NCI-H774 (cell line): ENCODE data around the gene NACAD.

Source experiments
- DNase-seq: peaks from one replicate; lab custom pipeline; 2025; lab: John Stamatoyannopoulos, UW

Gene NACAD

DNA sequence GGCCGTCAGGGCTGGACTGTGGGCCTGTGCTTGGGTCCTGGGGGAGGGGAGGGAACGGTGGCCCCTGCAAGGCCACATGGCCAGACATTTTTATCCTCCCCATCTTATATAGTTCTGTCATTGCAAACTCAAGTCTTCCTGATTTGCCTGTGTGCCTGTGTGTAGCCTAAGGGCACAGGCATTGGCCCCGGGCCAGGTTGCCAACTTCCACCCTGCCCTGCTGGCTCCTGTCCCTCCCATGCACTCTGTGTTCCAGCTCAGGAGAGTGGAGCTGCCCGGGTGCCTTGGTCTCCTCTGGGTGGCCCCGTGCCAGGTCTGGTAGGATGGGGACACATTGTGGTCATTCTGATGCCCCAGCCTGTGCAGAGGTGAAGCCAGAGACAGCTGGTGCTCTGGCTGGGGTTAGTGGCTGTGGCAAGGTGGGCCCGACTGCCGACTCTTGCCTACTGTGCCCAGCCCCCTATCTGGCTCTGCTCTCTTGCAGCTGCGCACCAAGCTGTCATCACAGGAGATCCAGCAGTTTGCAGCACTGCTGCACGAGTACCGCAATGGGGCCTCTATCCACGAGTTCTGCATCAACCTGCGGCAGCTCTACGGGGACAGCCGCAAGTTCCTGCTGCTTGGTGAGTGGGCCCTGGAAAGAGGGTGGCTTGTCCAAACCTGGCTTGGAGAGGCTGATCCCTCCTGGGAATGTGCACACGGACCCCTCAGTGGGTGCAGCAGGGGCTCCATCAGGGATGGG is 14.8 kb downstream of the NACAD start:
- no peak for DNase-seq

DNA sequence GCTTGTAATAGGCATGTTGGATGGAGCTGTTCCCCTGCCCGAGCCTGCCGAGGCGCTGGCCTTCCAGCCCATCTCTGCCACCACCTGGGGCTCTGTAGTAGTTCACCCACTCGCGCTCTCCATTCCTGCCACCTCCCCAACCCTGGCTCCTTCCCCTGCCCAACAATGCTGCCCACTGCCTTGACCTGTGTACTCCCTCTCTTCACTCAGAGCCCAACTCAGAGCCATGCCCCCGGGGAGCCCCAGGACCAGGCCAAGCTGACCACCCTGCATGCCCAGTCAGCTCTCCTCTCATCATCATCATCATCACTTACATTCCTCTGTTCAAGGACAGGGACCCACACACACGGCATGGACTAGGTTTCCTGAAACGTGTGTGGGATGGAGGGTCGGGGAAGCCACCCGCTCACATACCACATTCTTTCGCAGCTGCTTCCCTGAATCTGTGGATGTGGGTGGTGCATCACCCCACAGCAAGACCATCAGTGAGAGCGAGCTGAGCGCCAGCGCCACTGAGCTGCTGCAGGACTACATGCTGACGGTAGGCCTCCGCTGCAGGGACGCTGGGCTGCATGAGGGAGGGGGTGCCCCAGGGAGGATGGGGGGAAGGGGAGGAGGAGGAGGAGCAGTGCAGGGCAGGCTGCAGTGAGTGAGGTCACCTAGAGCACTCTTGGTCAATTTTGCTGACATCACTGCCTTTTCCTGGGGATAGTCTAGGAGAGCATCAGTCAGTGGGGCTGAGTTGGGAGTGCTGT is 15.6 kb downstream of the NACAD start:
- DNase-seq: no peak

DNA sequence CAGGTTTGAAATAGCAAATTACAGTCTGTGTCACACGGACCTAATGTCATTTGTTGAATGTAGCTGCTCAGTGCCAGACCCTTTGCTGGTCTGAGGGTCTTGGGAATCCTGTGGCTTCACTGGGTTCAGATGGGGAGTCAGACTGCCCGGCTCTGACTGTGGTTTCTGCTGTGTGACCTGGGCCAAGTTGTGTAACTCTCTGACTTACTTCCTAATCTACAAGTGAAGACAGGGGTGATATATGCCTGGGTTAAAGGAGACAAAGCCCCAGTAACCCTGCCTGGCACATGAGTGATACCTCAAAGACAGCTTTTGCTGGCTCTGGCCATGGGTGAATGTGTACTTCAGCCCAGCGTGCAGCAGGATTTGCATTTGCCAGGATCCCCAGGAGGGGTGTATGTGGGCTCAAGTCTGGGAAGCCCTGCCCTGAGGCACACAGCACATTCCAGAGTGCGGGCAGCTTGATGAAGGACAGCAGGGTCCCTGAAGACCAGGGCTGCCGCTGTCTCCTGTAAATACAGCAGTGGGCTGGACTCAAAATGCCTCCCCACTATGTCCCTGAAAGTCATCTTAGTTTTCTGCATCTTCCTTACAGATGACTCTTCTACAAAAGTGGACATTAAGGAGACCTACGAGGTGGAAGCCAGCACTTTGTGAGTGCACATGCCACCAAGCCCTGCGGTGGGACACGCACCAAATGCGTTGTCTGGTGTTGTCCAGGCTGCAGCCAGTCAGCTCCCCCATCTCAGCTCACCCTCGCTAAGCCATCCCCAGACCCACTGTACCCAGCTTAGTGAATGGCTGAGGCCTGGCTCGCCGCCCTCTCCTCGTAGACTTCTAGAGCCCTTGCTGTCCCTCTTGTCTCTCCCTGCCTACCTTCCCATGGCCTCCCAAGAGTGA is 16.4 kb downstream of the NACAD start:
- DNase-seq: no peak

DNA sequence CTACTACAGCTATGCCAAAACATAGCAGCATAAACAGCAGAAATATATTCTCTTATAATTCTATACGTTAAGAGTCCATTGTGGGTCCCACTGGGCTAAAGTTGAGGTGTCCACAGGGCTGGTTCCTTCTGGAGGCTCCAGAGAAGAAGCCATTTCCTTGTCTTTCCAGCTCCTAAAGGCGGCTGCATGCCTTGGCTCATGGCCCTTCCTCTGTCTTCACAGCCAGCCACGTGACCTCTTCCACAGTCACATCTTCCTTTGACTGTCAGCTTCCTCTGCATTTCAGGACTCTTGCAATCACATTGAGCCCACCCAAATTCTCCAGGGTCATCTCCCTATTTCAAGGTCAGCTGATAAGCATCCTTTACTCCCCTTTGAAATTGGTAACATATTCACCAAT is 17.2 kb downstream of the NACAD start:
- DNase-seq: no peak

DNA sequence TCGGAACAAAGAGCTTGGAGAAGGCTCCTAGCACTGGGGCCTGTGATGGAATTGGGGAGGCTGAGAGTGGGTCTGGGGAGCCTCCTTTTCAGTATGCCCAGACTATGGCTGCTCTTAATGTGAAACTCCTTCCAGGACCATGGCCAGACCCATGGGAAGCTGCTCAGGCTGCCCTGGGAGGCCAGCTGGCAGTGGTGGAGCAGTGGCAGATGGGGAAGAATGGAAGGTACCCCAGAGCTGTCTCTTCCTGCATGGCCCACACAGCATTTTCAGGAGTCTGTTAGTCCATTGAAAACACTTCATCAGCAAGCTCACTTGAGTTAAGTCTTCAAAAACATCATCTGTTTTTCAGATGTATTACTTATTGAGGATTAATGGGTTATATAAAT is 18.5 kb downstream of the NACAD start:
- no peak for DNase-seq

DNA sequence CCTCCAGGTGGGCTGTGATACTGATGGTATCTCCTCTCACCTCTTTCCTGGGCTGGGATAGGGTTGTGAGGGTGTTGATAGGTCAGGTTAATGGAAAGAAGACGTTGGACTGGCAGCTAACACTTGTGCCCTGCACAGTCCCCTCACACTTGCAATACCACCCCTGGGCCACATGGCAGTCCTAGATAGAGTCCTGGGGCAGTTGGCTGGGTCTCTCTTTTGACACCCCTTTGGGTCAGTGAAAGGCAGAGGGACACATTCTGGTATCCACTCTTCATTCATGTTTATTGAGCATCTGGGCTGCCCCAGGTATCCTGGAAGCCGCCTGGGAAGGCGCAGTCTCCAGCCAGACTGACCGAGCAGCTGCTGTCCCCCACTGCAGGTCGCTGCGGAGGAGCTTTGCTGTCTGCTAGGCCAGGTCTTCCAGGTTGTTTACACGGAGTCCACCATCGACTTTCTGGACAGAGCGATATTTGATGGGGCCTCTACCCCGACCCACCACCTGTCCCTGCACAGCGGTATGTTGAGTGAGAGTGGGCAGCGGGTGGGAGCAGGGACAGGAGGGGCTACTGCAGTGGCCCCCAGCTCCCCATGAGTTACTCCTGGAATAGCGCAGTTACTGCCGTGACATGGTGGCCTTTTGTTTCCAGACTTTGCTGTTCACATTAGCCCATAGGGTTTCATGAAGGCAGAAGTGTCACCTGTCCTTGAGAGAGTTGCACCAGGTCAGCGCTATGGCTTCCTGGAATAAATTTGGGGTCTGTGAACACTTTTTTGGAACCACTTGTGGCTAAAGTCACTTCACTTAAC is 19.1 kb downstream of the NACAD start:
- DNase-seq: no peak

DNA sequence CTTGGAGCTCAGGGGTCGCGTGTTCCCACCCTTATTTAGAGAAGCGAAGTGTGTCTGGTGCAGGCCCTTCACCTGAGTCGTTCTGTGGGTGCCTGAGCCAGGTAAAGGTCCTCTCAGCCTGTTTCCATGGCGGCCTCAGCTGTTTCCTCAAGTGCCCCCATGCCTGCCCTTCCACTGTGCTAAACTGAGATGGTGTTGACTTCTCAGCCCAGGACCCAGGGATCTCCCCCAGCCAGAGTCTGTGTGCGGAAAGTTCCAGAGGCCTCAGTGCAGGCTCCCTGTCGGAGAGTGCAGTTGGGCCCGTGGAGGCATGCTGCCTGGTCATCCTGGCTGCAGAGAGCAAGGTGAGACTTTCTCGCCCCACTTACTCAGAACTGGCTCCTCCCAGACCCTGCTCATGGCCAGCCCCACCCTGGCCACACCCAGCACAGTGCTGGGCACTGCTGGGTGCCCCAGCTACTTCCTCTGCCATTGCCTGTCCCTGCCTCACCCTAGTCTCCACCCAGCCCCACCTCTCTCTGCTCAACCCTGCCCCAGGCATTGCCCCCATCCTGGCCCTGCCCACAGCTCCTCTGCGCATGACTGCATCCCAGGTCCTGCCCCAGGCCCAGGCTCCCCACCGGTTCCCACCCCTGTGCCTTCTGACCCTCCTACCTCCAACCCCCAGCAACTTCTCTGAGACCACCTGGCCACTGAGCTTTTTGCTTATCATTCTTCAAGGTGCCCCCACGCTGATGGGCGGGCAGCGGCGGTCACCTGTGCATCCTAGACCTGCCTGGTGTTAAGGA is 20.3 kb downstream of the NACAD start:
- no peak for DNase-seq

DNA sequence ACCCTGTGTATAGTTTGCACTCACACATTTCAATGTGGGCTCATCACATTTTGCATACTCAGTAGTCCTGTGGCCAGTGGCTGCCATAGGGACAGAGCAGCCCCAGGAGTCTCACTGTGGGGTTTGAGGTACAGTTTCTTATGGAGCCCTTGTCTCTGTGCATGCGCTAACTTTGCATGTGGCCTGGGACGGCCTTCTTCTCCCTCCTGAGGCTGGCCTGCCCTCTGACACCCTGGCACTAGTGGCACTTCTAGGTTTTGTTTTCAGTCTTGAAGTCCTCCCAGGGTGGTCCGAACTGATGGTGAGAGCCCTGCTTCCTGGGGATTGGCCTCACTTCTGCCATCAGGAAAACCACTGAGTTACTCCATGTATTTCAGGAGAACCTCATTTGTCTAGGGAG is 21.2 kb downstream of the NACAD start:
- no peak for DNase-seq

DNA sequence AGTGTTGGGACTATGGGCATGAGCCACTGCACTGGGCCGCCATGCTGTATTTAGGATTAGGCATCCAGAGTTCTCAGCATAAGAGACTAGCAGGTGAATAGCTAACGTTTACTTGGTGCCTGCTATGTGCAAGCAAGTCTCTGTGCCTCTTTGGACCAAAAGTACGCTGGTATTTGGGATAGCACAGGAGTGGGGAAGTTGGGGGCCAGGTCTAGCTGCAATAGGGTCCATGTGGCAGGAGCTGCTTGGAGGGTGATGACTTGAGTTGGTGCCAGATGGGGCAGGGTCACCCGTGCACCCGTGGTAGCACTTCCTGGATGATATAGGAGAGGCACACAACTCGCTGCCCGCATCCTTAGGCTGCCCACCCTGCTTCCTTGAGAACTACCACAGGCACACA is 22.4 kb downstream of the NACAD start:
- DNase-seq: no peak

DNA sequence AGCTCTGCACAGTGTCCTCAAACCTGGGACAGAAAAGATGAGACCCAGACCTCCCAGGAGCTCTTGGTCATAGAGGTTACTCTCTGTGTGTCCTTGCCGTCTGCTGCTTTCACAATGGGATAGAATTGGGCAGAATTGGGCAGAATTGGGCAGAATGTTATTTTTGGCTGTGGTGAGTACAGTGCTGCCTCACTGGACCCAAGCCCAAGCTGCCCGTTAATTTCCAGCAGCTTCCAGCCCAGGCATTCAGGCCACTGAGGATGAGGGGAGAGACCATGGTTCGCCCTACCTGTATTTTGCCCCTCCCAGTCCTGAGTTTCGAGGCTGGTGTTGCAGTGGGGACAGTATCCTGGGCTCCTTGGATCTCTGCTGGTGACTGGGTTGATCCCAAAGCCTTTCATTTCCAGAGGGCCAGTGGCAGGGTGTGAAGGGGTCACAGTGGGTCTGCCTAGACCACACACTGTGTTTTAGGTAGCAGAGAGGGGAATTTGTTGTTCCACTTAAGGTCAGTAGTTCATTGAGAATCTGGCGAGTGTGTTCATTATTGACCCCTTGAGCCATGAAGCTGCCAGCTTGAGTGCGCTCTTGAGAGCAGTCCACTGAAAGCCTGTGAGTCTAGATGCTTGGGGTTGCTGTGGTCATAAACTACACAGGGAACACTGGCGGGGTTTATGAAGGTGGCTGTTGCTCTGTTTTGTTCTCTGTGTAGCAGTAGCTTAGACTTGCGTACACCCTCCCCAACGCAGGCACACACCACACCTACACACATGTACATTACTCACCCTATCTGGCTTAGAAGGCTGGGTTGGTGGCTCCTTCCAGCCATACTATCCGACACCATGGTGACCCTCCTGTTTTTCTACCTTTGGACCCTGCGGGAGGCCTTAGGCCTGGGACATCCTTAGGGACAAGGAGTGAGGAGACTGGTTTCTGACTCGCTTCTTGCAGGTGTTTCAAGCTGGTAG is 23.5 kb downstream of the NACAD start:
- DNase-seq: no peak

DNA sequence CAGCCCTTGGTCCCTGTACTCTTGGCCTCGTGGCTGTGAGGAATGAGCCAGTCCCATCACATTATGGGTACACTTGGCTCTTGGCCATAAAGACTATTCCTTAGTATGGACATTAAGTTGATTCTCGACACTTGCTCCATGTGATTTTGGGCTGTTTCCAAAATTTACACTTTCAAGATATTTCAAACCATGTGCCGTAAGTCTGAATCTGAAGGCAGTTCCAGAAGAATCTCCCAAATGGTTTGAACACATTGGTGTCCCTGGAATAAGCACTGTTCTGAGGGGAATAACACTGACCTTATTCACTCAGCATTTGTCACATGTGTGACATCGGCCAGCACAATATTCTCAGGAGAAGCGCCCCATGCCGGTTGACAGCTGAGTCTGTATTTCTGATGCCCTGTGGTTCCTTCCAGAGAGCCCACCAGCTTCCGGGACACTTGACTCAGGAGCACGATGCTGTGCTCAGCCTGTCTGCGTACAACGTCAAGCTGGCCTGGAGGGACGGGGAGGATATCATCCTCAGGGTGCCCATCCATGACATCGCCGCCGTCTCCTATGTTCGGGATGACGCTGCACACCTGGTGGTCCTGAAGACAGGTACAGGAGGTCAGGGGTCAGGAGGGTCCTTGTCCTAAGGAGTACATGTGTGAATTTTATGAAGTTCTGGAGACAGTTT is 24.6 kb downstream of the NACAD start:
- no peak for DNase-seq

DNA sequence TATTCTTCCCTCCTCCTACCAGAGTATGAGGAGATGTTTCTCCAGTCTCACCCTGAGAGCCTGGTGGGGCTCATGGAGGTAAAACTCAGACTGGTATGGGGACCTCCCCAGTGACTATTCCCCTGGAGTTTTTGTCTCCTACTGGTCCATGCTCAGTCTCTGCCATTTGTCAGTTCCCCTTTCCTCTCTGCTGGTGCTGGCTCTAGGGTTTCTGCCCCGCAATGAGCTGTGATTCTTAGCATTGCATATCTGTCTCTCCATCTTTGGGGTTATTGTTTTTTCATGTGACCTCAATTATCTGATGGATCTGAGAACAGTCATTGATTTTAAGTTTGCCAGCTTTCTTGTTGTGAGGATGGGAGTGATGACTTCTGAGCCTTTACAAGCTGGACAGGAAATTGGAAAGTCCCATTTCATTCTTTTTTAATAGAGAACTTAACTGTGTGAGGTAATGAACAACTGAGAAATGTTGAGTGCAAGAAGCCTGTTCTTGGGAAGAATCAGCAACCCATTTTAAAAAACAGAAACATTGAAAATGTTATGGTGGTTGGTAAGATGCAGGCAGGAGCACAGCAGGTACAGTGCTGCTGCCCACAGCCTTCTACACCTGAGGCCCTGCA is 26.9 kb downstream of the NACAD start:
- DNase-seq: no peak

DNA sequence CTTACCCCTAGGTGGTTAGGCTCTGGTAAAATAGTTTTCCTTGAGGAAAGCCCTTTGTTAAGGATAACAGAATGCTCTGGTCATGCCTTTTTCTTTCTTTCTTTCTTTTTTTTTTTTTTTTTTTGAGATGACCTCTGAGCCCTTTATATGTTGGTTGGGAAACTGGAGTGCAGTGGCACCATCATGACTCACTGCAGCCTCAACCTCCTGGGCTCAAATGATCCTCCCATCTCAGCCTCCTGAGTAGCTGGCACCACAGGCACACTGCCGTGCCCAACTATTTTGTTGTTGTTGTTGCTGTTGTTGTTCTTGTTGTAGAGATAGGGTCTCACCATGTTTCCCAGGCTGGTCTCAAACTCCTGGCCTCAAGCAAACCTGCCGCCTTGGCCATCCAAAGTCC is 27.4 kb downstream of the NACAD start:
- DNase-seq: no peak

DNA sequence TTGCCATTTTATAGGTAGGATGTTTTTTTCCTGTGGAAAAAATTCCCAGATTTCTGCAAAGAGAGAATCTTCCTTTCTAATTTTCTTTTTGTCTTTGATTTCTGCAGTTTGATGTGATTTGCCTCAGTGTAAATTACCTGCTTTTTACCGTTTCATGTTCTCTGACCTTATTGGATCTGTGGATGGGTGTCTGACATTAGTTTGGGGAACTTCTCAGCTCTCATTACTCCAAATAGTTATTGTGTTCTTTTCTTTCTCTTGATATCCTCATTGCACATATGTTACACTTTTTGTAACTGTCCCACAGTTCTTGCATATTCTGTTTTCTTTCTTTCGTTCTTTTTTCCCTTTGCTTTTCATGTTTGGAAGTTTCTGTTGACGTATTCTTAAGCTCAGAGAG is 28.5 kb downstream of the NACAD start:
- DNase-seq: no peak

DNA sequence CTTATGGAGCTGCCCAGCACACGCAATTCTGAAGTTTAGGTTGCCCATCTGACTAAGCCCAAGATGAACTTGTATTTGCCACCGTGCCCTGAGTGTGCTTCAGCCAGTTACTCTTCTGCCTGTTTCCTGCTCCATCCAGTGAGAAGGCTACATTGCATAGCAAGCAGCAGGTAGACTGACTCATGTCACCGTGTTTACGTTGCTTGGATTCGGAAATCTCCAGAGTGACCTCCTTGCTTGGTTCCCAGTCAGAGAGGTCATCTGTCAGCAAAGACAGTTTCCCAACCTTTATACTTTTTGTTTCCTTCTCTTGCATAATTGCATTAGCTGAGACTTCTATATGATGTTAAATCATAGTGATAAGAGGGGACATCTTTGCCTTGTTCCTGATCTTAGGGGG is 30.9 kb downstream of the NACAD start:
- DNase-seq: no peak

DNA sequence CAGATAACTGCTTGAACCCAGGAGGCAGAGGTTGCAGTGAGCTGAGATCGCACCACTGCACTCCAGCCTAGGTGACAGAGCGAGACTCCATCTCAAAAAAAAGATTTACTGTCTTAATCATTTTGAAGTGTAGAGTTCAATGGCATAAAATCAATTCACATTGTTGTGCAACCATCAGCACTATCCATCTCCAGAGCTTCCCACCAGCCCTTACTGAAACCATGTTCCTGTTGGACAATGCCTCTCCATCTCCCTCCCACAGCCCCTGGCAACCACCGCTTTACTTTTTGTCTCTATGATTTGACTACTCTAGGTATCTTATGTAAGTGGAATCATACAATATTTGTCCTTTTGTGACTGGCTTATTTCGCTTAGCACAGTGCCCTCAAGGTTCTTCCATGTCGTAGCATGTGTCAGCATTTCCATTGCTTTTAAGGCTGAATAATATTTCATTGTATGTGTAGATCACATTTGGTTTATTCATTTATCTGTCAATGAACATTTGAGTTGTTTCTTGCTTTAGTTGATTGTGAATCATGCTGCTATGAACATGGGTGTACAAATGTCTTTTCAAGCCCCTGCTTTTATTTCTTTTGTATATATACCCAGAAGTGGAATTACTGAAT is 33.1 kb downstream of the NACAD start:
- DNase-seq: no peak

DNA sequence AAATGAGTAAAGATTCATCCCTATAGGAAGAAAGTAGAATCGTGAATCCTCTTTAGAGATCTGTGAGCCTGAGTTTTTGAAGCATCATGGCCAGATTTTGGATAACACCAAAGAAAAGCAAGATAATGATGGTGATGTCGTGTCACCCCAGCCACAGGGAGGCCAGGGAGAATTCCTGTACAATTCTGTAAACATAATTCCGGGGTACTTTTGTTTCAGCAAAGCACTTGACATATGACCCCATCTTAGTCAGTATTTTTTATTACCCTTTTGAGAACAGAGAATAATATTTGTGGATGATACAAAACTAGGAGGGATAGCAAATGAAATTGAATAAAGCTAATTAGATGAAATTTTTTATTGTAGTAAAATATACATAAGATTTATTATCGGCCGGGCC is 33.8 kb downstream of the NACAD start:
- DNase-seq: no peak

DNA sequence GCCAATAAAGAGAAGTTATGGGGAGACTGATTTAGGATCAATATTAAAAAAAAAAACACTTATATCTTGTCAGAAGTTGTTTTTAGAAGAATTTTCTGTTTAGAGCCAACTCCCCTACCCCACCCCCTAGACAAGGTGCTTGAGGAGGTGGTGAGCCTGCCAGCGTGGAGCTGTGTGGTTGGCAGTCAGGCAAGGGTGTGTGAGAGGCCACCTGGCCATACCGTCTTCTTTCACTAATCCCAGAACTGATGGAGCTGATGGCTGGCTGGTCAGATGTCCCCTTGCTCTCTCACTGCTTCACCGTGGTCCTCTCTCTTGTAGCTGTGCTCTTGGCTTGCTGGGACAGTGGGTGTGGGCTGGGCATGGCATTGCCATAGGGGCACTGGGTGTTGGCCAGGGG is 34.3 kb downstream of the NACAD start:
- DNase-seq: no peak
